Activated naive CD8-positive, alpha-beta T cell (primary cell): ENCODE data around the gene KLF16.
A peak's percentile ranks its signal among the peaks of the same experiment; 100 is the strongest.
"Not testable (repeated sequence)": the region's sequence is repeated elsewhere in the genome, so short reads cannot be mapped to it uniquely, and the experiment has no call there.

Experiments used
- H3K27ac Mint-ChIP-seq: one replicate; pipeline ENCODE4 v1.8.0; 2021; ENCODE audit warnings: mixed read lengths
- H3K27me3 Mint-ChIP-seq: one replicate; pipeline ENCODE4 v1.8.0; 2021; ENCODE audit warnings: mixed read lengths
- H3K36me3 Mint-ChIP-seq: one replicate; pipeline ENCODE4 v1.8.0; 2021; ENCODE audit warnings: mixed read lengths
- H3K4me1 Mint-ChIP-seq: one replicate; pipeline ENCODE4 v1.8.0; 2021; ENCODE audit warnings: low read depth, mixed read lengths
- H3K4me3 Mint-ChIP-seq: one replicate; pipeline ENCODE4 v1.8.0; 2021; ENCODE audit warnings: mild to moderate bottlenecking, mixed read lengths
- H3K9me3 Mint-ChIP-seq: one replicate; pipeline ENCODE4 v1.8.0; 2021; ENCODE audit warnings: low read depth, mixed read lengths

Gene KLF16

DNA sequence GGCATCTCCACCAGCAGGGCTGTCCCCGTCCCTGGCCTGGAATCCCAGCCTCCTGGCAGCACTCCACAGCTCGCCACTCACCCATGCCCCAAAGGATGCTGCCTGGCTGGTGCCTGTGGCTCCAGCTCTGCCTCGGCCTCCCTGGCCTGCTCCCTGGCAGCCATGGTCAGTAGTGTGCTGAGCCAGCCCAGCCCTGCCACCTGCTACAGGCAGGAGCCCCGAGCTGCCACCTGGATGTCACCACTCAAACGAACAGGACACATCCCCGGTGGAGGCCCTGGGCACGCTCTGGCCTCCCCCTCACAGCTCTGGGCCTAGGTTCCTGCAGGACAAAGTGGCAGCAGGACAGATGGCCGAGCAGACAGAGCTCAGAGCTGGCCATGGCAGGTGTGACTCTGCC, 15.2 kb upstream of the KLF16 start:
- H3K36me3 Mint-ChIP-seq, H3K27me3 Mint-ChIP-seq, H3K9me3 Mint-ChIP-seq, H3K27ac Mint-ChIP-seq, H3K4me3 Mint-ChIP-seq: not testable (repeated sequence)
- peaks cover 37% of the 10 kb centered on the region for H3K4me1 Mint-ChIP-seq

DNA sequence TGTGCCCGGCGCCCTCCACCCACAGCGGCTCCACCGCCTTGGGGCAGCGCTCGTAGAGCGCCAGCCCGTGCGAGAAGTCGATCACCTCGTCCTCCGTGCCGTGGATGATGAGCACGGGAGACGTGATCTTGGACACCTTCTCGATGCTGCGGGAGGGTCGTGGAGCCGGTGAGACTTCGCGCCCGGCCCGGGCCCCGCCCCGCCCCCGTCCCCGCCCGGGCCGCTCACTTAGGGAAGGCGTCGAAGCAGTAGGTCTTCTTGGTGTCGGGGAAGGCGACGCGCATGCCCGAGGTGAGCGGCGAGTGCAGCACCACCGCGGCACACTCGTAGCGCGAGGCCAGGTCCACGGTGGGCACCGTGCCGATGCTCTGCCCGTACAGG, 13.9 kb upstream of the KLF16 start:
- not testable (repeated sequence) for H3K9me3 Mint-ChIP-seq, H3K27me3 Mint-ChIP-seq
- H3K4me1 Mint-ChIP-seq, result peaks cover 25% of the 10 kb centered on the region

DNA sequence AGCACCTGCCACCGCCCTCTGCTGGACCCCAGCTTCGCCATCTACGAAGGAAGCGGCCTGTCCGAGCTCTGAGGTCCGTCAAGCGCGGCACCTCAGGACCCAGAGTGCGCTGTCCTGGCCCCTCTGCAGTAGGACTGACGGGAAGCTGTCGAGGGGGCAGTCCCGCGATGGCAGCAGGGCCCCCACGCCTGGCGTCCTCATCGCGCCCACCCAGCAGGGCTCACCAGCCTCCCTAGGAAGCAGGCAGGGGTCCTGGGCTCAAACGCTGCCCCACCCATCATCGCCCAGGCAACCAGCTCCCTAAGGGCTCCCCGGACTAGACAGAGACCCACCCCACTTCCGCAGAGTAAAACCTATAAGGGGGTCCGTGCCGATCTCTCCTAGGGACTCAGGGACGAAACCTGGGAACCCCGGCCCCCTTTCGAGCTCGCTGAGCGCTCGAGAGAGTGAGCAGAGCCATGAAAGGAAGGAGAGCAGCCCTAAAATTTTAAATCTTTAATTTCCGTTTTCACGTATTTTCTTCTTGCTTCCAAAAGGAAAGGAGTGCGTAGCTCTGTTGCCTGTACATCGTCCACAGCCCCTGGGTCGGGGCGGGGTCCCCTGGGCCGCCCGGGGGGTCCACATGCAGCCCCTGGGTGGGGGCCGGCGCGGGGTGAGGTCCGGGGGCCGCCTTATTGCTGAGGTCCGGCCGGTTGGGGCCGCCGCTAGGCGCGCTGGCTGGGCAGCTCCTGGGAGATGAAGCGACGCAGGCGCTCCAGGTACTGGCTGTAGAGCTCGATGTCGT, 13.3 kb upstream of the KLF16 start:
- peak overlapping the region; percentile 91 for H3K27ac Mint-ChIP-seq
- H3K4me1 Mint-ChIP-seq, result peaks cover 21% of the 10 kb centered on the region
- H3K36me3 Mint-ChIP-seq, H3K9me3 Mint-ChIP-seq, H3K27me3 Mint-ChIP-seq: not testable (repeated sequence)
- H3K4me3 Mint-ChIP-seq, result peak overlapping the region; percentile 95

More for the DNA sequence above, 13.9 kb upstream of the KLF16 start:
- H3K4me3 Mint-ChIP-seq, H3K27ac Mint-ChIP-seq, H3K36me3 Mint-ChIP-seq: not testable (repeated sequence)

DNA sequence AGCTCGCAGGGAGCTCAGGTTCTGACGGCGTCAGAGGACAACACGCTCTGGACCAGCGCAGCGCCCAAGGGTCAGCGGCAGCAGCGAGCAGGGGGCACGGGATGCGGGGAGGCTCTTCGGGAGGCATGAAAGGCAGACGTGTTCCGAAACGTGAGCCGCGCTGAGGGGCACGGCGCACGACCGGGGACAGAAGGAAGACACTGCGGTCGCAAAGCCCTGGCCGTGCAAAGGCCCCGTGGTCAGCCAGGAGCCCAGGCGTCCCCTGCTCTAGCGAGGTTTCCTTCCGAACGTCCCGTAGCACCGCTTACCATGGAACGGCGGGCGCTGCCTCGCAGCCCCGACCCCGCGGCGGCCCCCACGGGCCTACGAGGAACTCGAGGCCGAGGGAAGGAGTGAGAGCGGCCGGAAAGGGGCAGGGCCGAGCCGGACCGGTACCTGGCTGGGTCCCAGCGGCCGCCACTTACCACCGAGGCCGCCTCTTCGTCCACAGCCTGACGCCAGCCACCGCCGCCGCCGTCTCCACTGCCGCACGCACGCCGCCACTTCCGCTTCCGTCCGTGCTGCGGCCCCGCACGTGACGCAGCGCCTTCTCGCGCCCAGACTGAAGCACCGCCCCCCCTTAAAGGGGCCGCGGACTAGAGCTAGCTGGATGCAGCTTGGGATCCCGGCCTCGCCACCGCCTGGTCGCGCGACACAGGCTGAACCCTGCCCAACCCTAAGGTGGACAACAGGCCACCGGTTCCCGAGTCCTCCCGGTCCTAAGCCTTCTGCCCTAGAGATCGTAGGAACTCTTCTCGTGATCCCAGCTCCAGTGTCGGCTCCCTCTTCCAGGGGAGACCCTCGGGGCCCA, 12.5 kb upstream of the KLF16 start:
- H3K4me3 Mint-ChIP-seq, result peak overlapping the region; percentile 95
- no peaks in the 10 kb centered on the region for H3K36me3 Mint-ChIP-seq
- H3K9me3 Mint-ChIP-seq, result no peaks in the 10 kb centered on the region
- peak overlapping the region; percentile 94 for H3K27ac Mint-ChIP-seq
- H3K27me3 Mint-ChIP-seq, result no peaks in the 10 kb centered on the region
- H3K4me1 Mint-ChIP-seq, result peaks cover 19% of the 10 kb centered on the region

DNA sequence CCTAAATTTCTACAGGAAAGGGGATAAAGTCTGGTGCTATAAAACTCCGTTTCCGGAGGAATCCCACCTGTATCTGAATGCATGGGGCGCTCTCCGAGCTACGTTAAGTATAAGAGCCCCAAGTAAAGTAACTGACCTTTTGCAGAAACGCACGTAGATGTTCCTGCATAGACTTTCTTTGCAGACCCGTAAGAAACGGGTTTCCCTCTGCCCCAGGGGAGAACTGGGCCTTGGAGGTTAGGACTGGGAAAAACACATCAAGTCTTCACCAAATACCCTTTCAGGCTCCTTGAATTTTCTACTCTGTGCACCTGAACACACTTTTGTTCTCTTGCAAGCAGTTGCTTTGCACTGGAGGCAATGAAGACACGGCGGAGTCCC, 11.9 kb upstream of the KLF16 start:
- H3K4me1 Mint-ChIP-seq, result peaks cover 20% of the 10 kb centered on the region
- H3K36me3 Mint-ChIP-seq, H3K27me3 Mint-ChIP-seq, H3K9me3 Mint-ChIP-seq: not testable (repeated sequence)
- H3K4me3 Mint-ChIP-seq, result peak overlapping the region; percentile 95
- H3K27ac Mint-ChIP-seq, result peak overlapping the region; percentile 94

DNA sequence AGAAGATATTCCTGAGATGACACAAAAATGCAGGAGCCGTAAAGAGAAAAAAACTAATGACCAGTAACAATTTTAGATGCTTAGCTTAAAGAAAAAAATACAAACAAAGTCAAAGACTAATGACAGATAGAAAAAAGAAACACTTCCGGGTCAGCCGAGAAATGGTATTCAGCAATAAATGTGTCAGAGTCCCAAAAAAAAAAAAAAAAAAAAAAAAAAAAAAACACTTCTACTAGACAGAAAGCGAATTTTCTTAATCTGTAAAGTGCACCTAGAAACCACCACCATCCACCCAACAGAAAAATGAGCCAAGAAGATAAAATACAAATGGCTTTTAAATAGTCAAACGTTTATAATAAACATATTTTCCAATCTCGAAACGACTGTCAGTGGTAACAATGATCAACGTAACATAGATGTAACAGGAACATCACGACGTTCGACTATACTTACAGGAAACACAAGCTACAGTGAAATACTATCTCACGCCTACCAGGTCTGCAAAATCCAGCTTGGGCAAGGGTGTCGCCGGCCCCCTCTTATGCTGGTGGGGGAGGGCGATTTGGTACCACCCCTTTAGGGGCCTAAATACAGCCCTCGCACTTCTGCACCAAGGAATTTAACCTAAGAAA, 11.3 kb upstream of the KLF16 start:
- peaks cover 22% of the 10 kb centered on the region for H3K4me1 Mint-ChIP-seq
- no peaks in the 10 kb centered on the region for H3K36me3 Mint-ChIP-seq
- peak overlapping the region; percentile 94 for H3K27ac Mint-ChIP-seq
- no peaks in the 10 kb centered on the region for H3K9me3 Mint-ChIP-seq
- no peaks in the 10 kb centered on the region for H3K27me3 Mint-ChIP-seq
- H3K4me3 Mint-ChIP-seq, result peak overlapping the region; percentile 95

DNA sequence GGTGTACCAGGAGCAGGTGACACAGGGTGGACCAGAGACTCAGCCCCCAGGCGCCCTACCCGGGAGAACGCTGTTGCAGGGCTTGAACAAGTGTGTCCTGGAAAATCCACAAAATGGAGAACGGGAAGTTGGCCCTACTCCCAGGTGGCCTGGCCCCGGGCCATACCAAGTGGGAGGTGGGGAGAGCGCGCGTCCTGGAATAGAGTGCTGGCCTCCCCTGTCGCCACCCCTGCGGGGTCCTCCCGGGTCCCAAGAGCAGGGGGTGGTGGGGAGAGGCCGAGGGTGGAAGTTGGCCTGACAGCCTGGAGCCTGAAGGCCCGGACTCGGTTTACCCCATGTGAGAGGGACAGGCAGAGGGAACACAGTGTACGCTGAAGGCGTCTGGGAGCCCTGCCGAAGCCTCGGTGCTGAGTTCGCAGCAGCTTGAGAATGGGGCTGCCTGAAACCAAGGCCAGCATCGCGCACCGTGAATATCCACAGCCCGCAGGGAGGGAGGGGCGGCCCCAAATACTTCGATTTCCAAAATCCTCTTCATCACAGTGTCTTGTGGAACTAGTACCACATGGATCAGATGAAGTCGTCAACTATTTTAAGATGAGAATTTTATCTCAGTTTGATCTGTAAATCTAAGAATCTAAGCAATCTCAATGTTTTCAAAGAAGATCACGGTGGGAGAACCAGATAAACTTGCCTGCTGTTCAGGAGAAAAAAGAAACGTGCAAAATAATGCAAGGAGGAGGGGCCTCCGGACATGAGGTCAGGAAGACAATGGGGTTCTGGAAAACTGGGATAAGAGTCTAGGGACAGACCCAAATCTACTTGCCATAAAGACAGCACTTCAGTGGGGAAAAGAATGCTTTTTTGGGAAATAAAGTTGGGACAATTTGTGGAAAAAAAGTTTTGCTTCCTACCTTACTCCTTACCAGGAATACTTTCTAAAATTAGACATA, 10.4 kb upstream of the KLF16 start:
- H3K27me3 Mint-ChIP-seq, result no peaks in the 10 kb centered on the region
- no peaks in the 10 kb centered on the region for H3K36me3 Mint-ChIP-seq
- H3K9me3 Mint-ChIP-seq, result no peaks in the 10 kb centered on the region
- peak overlapping the region; percentile 95 for H3K4me3 Mint-ChIP-seq
- H3K4me1 Mint-ChIP-seq, result peaks cover 24% of the 10 kb centered on the region
- peak overlapping the region; percentile 94 for H3K27ac Mint-ChIP-seq

DNA sequence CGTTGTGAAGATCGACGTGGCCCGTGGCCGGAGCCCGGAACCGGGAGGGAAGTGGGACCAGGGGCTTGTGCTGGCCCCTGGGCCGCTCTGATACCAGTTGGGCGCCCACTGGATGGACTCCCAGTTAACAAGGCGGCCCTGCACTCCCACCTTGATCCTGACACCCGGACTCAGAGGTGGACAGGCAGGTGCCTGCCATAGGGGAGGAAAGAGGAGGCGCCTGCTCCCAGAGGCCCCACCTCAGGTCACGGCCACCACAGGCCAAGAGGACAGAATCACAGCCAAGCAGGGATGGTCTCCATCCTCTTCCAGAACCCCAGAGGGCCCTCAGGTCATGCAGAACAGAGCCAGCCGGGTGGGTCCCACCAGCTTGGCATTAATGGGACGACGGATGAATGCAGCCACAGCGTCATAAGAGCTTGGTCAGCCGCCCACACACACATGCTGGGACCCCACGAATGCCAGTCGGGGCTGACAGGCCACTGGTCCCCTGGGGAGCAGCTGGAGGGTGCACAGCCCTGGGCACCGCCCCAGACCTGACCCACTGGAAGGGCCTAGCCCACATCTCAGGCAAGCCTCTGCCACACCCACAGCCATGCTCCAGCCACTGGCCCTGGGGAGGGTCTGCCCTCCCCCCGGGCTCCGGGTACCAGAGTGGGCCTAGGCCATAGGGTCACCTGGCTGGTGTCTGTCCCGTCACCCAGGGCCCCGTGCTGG, 9.6 kb upstream of the KLF16 start:
- Mint-ChIP-seq H3K27ac (peak overlapping the region; percentile 28), H3K36me3 (no peaks in the 10 kb centered on the region), H3K4me1 (peaks cover 27% of the 10 kb centered on the region), H3K4me3 (peak overlapping the region; percentile 20), H3K9me3 (no peaks in the 10 kb centered on the region), H3K27me3 (no peaks in the 10 kb centered on the region)

DNA sequence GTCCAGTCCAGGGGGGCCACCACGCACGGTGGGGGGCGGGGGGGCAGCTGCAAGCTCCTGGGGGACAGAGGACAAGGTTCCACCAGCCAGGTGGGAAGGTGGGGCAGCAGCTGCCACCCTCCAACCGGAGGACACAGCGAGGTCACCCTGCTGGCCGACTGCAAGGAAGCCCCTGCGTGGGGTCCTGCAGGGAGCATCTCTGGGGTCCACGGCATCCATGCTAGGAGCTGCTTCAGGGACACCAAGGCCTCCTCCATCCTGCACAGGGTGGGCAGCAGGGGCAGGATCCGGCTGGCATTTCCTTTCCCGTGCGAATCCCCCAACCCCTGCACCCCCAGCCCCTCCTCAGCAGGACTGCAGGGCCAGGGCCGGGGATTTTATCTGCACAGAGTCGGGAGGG, 8.3 kb upstream of the KLF16 start:
- Mint-ChIP-seq H3K4me3 (no peak overlapping the region), H3K9me3 (no peaks in the 10 kb centered on the region), H3K27ac (no peak overlapping the region), H3K36me3 (no peaks in the 10 kb centered on the region), H3K27me3 (no peaks in the 10 kb centered on the region), H3K4me1 (peaks cover 27% of the 10 kb centered on the region)

DNA sequence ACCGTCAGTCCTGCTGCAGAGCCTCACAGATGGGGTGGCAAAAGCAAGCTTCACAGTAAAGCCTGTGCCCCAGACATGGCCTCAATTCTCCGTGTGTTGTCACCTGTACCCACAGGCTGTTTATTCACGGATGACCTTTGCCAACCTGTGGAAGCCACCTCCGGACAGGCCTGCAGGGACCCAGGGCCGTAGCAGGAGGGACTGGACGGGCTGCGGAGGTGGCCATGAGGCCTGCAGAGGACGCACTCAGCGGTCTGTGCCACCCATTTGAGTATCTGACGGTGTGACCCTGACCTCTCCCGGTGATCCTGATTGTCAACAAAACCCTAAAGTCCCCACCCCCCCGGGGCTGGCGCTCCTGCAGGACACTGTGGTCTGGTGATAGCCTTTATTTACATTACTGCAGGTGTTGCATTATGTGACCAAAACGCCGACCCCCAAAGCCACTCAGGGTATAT, 7.8 kb upstream of the KLF16 start:
- no peaks in the 10 kb centered on the region for H3K27me3 Mint-ChIP-seq
- no peaks in the 10 kb centered on the region for H3K36me3 Mint-ChIP-seq
- peaks cover 22% of the 10 kb centered on the region for H3K4me1 Mint-ChIP-seq
- H3K4me3 Mint-ChIP-seq, result no peak overlapping the region
- H3K27ac Mint-ChIP-seq, result no peak overlapping the region
- H3K9me3 Mint-ChIP-seq, result no peaks in the 10 kb centered on the region

DNA sequence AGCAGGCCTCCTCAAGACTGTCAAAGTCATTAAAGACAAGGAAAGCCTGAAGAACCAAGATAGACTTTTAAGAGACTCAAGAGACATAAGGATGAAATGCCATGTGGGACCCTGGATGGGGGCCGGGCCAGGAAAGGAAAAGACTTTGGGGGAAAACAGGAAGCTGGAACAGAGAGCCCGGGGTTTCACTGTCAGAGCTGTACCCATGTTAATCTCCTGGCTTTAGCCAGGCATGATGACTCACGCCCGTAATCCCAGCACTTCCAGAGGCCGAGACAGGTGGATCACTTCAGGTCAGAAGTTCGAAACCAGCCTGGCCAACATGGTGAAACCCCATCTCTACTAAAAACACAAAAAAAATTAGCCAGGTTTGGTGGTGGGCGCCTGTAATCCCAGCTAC, 5.6 kb upstream of the KLF16 start:
- Mint-ChIP-seq H3K36me3 (no peaks in the 10 kb centered on the region), H3K4me3 (no peak overlapping the region), H3K27me3 (no peaks in the 10 kb centered on the region), H3K4me1 (peaks cover 15% of the 10 kb centered on the region), H3K27ac (no peak overlapping the region), H3K9me3 (no peaks in the 10 kb centered on the region)

DNA sequence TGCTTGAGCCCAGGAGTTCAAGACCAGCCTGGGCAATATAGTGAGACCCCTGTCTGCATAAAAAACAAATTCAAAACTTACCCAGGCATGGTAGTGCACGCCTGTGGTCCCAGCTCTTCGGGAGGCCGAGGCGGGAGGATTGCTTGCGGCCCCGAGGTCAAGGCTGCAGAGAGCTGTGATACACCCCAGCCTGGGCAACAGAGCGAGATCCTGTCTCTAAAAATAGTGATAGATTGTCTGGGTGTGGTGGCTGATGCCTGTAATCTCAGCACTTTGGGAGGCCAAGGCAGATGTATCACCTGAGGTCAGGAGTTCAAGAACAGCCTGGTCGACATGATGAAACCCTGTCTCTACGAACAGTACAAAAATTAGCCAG, 4.0 kb upstream of the KLF16 start:
- H3K36me3 Mint-ChIP-seq, result no peaks in the 10 kb centered on the region
- no peaks in the 10 kb centered on the region for H3K27me3 Mint-ChIP-seq
- no peaks in the 10 kb centered on the region for H3K9me3 Mint-ChIP-seq
- peaks cover 11% of the 10 kb centered on the region for H3K4me1 Mint-ChIP-seq
- H3K27ac Mint-ChIP-seq, result no peak overlapping the region
- no peak overlapping the region for H3K4me3 Mint-ChIP-seq

DNA sequence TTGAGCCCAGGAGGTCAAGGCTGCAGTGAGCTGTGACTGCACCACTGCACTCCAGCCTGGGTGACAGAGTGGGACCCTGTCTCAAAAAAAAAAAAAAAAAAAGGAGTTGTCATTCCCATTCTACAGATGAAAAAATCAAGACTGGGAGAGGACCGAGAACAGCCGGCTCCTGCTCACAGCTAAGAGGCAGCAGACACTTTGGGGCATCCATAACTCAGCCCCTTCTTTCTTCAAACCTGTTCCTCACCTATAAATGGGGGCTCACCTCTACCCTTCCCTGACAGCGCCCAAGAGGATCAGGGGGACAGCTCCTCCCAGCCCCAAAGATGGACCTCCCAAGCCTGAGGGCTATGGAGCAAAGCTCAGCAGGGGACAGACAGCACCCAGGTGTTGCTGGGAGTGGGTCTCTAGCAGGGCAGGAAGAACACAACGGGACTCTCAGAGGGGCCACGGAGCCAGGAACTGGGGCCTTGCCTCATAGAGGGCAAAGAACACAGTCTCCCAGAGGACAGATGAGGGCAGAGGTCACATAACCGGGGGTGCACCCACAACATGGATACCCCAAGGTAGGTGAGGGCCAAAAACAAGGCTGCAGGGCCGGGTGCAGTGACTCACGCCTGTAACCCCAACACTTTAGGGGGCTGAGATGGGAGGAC, 3.4 kb upstream of the KLF16 start:
- Mint-ChIP-seq H3K4me3 (no peak overlapping the region), H3K9me3 (no peaks in the 10 kb centered on the region), H3K36me3 (no peaks in the 10 kb centered on the region), H3K27ac (no peak overlapping the region), H3K4me1 (peaks cover 11% of the 10 kb centered on the region), H3K27me3 (no peaks in the 10 kb centered on the region)
